Esophagus squamous epithelium (tissue), 5 donors: ENCODE measurements around the gene CDKL2. TPM values are rescaled to one million over a fixed set of nuclear protein-coding genes. Genes with fewer than 3 reads are reported as not detected.

Experiments
- DNase-seq: peaks from one replicate; lab custom pipeline; 2025; lab: John Stamatoyannopoulos, UW
- H3K27ac ChIP-seq, 4 donors: fragments of 200-600 bp; sonication (generic); one replicate each; pipeline ENCODE4 v1.5.1; 2016 to 2019; ENCODE audit warnings: mild to moderate bottlenecking in 1 of 4
- H3K27me3 ChIP-seq, 4 donors: fragments of 200-600 bp; sonication (generic); 1 replicate in 3 of 4; 2 replicates in 1 of 4; pipeline versions ENCODE4 v1.5.1 to v1.6.0; 2017 to 2021; ENCODE audit warnings: antibody characterized with exemption in 1 of 4
- H3K36me3 ChIP-seq, 3 donors: fragments of 200-600 bp; sonication (generic); one replicate each; pipeline ENCODE4 v1.5.1; 2016 to 2019
- H3K4me1 ChIP-seq, 3 donors: fragments of 200-600 bp; sonication (generic); one replicate each; pipeline ENCODE4 v1.5.1; 2017 to 2019
- H3K4me3 ChIP-seq, 4 donors: fragments of 200-600 bp; sonication (generic); 1 replicate in 3 of 4; 2 replicates in 1 of 4; pipeline ENCODE4 v1.5.1; 2016 to 2019; ENCODE audit warnings: mild to moderate bottlenecking in 2 of 4, moderate library complexity in 1 of 4
- H3K9me3 ChIP-seq, 3 donors: fragments of 200-600 bp; sonication (generic); one replicate each; pipeline ENCODE4 v1.5.1; 2016 to 2019
- POLR2A ChIP-seq, 4 donors: fragments of 450-650 bp; IDR thresholded peaks; one replicate each; pipeline ENCODE4 v1.6.1; 2017; ENCODE audit warnings: antibody characterized with exemption in 4 of 4, mild to moderate bottlenecking in 4 of 4, moderate library complexity in 3 of 4
- WGBS, 2 donors: methylation state at CpG; one replicate each; pipeline ENCODE4 v1.1.5; 2018; 5-methylcytosine and 5-hydroxymethylcytosine counted together
- intact Hi-C: fragments of 100-400 bp; cut with DNase I; formaldehyde crosslinking; loops from one replicate; pipeline ENCODE4 v1.15.0; 2022
- total RNA-seq, 4 donors: library from RNA; depleted of rRNA; stranded (reverse); fragments of >200 nt; gene quantifications; one replicate each; pipeline ENCODE4 v1.1.0, GENCODE V29; 2016
- TF ChIP-seq, protein P1 (sequence below), 6 experiments: fragments of 450-650 bp in 4 of 6; fragments of 200-600 bp in 2 of 6; sonication (generic) in 2 of 6; IDR thresholded peaks; one replicate each; pipeline ENCODE4 v1.5.1; 2016 to 2019; ENCODE audit warnings: antibody characterized with exemption in 6 of 6, mild to moderate bottlenecking in 4 of 6, moderate library complexity in 4 of 6
- donor health status: DM: yes; HTN: yes; CAD: no.

Gene CDKL2
- total RNA-seq, 4 donors from 2014 or later, result 0.13 to 1.3 (median 0.71) TPM

DNA sequence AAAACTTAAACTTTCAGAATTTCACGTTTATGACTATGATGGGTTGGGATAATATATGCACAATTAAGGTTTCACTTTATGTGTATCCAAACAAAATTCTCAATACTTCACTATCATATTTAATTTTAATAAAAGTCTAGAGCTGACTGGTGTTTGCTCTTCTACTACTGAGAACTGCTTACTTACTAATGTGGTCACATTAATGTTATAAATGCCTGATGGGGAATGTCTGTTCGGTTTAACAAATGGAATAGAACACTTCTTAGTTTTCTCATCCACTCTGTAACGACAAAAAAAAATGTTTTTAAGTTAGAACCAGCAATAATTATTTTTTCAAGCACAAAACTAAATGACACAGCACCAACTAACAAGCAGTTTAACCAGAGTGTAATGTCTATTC lies 34.3 kb downstream of the CDKL2 start:
- WGBS, 2 donors, result 65 to 72% methylated on average over 3 of the region's 3 CpGs
- H3K27me3 ChIP-seq, result no peaks in the 10 kb centered on the region
- H3K27ac ChIP-seq, result no peak overlapping the region
- H3K9me3 ChIP-seq, result no peaks in the 10 kb centered on the region
- TF ChIP-seq, protein P1, sequence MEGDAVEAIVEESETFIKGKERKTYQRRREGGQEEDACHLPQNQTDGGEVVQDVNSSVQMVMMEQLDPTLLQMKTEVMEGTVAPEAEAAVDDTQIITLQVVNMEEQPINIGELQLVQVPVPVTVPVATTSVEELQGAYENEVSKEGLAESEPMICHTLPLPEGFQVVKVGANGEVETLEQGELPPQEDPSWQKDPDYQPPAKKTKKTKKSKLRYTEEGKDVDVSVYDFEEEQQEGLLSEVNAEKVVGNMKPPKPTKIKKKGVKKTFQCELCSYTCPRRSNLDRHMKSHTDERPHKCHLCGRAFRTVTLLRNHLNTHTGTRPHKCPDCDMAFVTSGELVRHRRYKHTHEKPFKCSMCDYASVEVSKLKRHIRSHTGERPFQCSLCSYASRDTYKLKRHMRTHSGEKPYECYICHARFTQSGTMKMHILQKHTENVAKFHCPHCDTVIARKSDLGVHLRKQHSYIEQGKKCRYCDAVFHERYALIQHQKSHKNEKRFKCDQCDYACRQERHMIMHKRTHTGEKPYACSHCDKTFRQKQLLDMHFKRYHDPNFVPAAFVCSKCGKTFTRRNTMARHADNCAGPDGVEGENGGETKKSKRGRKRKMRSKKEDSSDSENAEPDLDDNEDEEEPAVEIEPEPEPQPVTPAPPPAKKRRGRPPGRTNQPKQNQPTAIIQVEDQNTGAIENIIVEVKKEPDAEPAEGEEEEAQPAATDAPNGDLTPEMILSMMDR (IDR thresholded peaks at IDR 0.05), result no peak
- no peak for TF ChIP-seq POLR2A (IDR thresholded peaks at IDR 0.05)
- H3K36me3 ChIP-seq, result no peaks in the 10 kb centered on the region
- no peak overlapping the region for H3K4me3 ChIP-seq
- no peak for DNase-seq
- intact Hi-C loops, result no loop called here
- H3K4me1 ChIP-seq, result no peaks in the 10 kb centered on the region

- no peaks in the 10 kb centered on the region for H3K36me3 ChIP-seq
- TF ChIP-seq POLR2A (IDR thresholded peaks at IDR 0.05), result no peak
- TF ChIP-seq, protein P1 (IDR thresholded peaks at IDR 0.05), result no peak
- H3K27me3 ChIP-seq, result no peaks in the 10 kb centered on the region
- no peaks in the 10 kb centered on the region for H3K9me3 ChIP-seq
- intact Hi-C loops, result no loop called here
- no peak for DNase-seq
- no peaks in the 10 kb centered on the region for H3K4me1 ChIP-seq
- no peak overlapping the region for H3K27ac ChIP-seq
- H3K4me3 ChIP-seq, result no peak overlapping the region
- WGBS, 2 donors, result 64 to 88% methylated on average over 1 of the region's 1 CpG
These were observed 36.9 kb downstream of the CDKL2 start for GRCh38 chr4:75593393-75593792.

- peaks cover 0 to 5% (median 0%) of the 10 kb centered on the region in 3 donors for H3K9me3 ChIP-seq
- H3K36me3 ChIP-seq, result no peaks in the 10 kb centered on the region
- no peak for TF ChIP-seq POLR2A (IDR thresholded peaks at IDR 0.05)
- TF ChIP-seq, protein P1 (IDR thresholded peaks at IDR 0.05), result no peak
- intact Hi-C loops, result no loop called here
- WGBS, 2 donors, result 81 to 83% methylated on average over 2 of the region's 2 CpGs
- no peak overlapping the region for H3K27ac ChIP-seq
- H3K27me3 ChIP-seq, result no peaks in the 10 kb centered on the region
- H3K4me3 ChIP-seq, result no peak overlapping the region
- no peaks in the 10 kb centered on the region for H3K4me1 ChIP-seq
- no peak for DNase-seq
These were observed 46.3 kb downstream of the CDKL2 start for GRCh38 chr4:75584067-75584466.

GRCh38 chr4:75567725-75568124 lies 62.6 kb downstream of the CDKL2 start:
- peaks cover 0 to 6% (median 0%) of the 10 kb centered on the region in 4 donors for H3K27me3 ChIP-seq
- 83 to 84% methylated on average over 2 of the region's 2 CpGs for WGBS, 2 donors
- intact Hi-C loops, result no loop called here
- H3K4me1 ChIP-seq, result no peaks in the 10 kb centered on the region
- TF ChIP-seq, protein P1 (IDR thresholded peaks at IDR 0.05), result no peak
- no peak for TF ChIP-seq POLR2A (IDR thresholded peaks at IDR 0.05)
- H3K27ac ChIP-seq, result no peak overlapping the region
- H3K9me3 ChIP-seq, result no peaks in the 10 kb centered on the region
- H3K4me3 ChIP-seq, result no peak overlapping the region
- no peak for DNase-seq
- H3K36me3 ChIP-seq, result no peaks in the 10 kb centered on the region

- Histone ChIP-seq H3K36me3 (no peaks in the 10 kb centered on the region), H3K27me3 (peaks cover 0 to 6% (median 0%) of the 10 kb centered on the region in 4 donors), H3K9me3 (no peaks in the 10 kb centered on the region), H3K4me1 (no peaks in the 10 kb centered on the region), H3K27ac (no peak overlapping the region), H3K4me3 (no peak overlapping the region)
- 68 to 72% methylated on average over 1 of the region's 1 CpG for WGBS, 2 donors
- intact Hi-C loops, result no loop called here
- no peak for DNase-seq
- TF ChIP-seq, protein P1 (IDR thresholded peaks at IDR 0.05), result no peak
- no peak for TF ChIP-seq POLR2A (IDR thresholded peaks at IDR 0.05)
These were observed 63.4 kb downstream of the CDKL2 start for GRCh38 chr4:75566911-75567310.
